GM12878 (cell line): ENCODE measurements around the gene ZFP1. TPM values are rescaled to one million over a fixed set of nuclear protein-coding genes. Genes with fewer than 3 reads are reported as not detected.

Experiments
- CEBPZ ChIP-seq: fragments of 150-350 bp; IDR thresholded peaks from 2 replicates; pipeline ENCODE4 v1.6.1; 2016; ENCODE audit warnings: low read depth, low read length
- CHD2 ChIP-seq: IDR thresholded peaks from 2 replicates; pipeline ENCODE4 v1.6.1; 2011; ENCODE audit warnings: low read depth, low read length, improper control_type of control experiment, borderline replicate concordance
- CREB1 ChIP-seq: IDR thresholded peaks from 2 replicates; pipeline ENCODE4 v1.6.1; 2012; ENCODE audit warnings: low read depth, mild to moderate bottlenecking, inconsistent platforms
- CREM ChIP-seq: IDR thresholded peaks from 2 replicates; pipeline ENCODE4 v1.6.1; 2014; ENCODE audit warnings: antibody characterized with exemption, low read depth
- E4F1 ChIP-seq: fragments of 450-650 bp; IDR thresholded peaks from 2 replicates; pipeline ENCODE4 v1.6.1; 2018; ENCODE audit warnings: borderline replicate concordance, mild to moderate bottlenecking; ENCODE audit not compliant: partially characterized antibody
- EED ChIP-seq: sonication (generic); IDR thresholded peaks from 2 replicates; pipeline ENCODE4 v1.6.1; 2016; ENCODE audit warnings: antibody characterized with exemption, low read depth
- ETV6 ChIP-seq, 2 experiments: fragments of 450-650 bp in 1 of 2; IDR thresholded peaks in 1 of 2; conservative IDR thresholded peaks in 1 of 2; 2 replicates each; pipeline ENCODE4 v1.6.1; 2014; ENCODE audit warnings: antibody characterized with exemption in 1 of 2, borderline replicate concordance in 1 of 2, low read depth in 1 of 2, mild to moderate bottlenecking in 1 of 2, moderate library complexity in 1 of 2
- EZH2 ChIP-seq: IDR thresholded peaks from 2 replicates; pipeline ENCODE4 v1.6.1; 2012; ENCODE audit warnings: low read depth, mild to moderate bottlenecking, control low read depth, inconsistent platforms, low read length, borderline replicate concordance; ENCODE audit not compliant: control insufficient read depth
- JUNB ChIP-seq: IDR thresholded peaks from 2 replicates; pipeline ENCODE4 v1.6.1; 2016; ENCODE audit warnings: antibody characterized with exemption, mild to moderate bottlenecking
- LARP7 ChIP-seq: fragments of 450-650 bp; IDR thresholded peaks from 2 replicates; pipeline ENCODE4 v1.6.1; 2017; ENCODE audit warnings: mild to moderate bottlenecking
- MAX ChIP-seq: IDR thresholded peaks from 2 replicates; pipeline ENCODE4 v1.6.1; 2012; ENCODE audit warnings: low read depth, low read length, improper control_type of control experiment
- NFIC ChIP-seq: IDR thresholded peaks from 2 replicates; pipeline ENCODE4 v1.6.1; 2012; ENCODE audit warnings: low read depth, mild to moderate bottlenecking, inconsistent platforms, low read length, moderate library complexity
- SPI1 ChIP-seq: IDR thresholded peaks from 2 replicates; pipeline ENCODE4 v1.6.1; 2011; ENCODE audit warnings: low read depth, mild to moderate bottlenecking, low read length, moderate library complexity, borderline replicate concordance; ENCODE audit not compliant: insufficient read depth
- STAT1 ChIP-seq: fragments of 450-650 bp; conservative IDR thresholded peaks from 2 replicates; pipeline ENCODE4 v1.6.1; 2014; ENCODE audit warnings: antibody characterized with exemption, mild to moderate bottlenecking
- TAF1 ChIP-seq: IDR thresholded peaks from 2 replicates; pipeline ENCODE4 v1.6.1; 2011; ENCODE audit warnings: mild to moderate bottlenecking, low read depth, low read length, borderline replicate concordance
- USF1 ChIP-seq: IDR thresholded peaks from 2 replicates; pipeline ENCODE4 v1.6.1; 2011; ENCODE audit warnings: borderline replicate concordance, low read depth, mild to moderate bottlenecking, moderate library complexity, mixed read lengths, low read length; ENCODE audit not compliant: insufficient read depth; ENCODE audit errors: extremely low read length
- YY1 ChIP-seq: IDR thresholded peaks from 2 replicates; pipeline ENCODE4 v1.6.1; 2011; ENCODE audit warnings: low read depth, mild to moderate bottlenecking, low read length
- ZBTB4 ChIP-seq: fragments of 450-650 bp; formaldehyde crosslinking; IDR thresholded peaks from 2 replicates; pipeline ENCODE4 v1.4.0; 2022; ENCODE audit warnings: mild to moderate bottlenecking, moderate library complexity
- polyA plus RNA-seq, 11 experiments: library from polyadenylated mRNA; depleted of rRNA in 4 of 11; unstranded in 6 of 11; stranded (reverse) in 5 of 11; fragments of >200 nt; fragmentation: Nextera tagmentation in 4 of 11; fragmentation: Illumina TruSeq in 1 of 11; extraction: Ambion mirVana in 4 of 11; extraction: Trizol in 1 of 11; gene quantifications; 1 replicate in 1 of 11; 2 replicates in 10 of 11; pipeline versions ENCODE4 v1.2.1 to v1.2.3, GENCODE V29; 2011 to 2016; ENCODE audit warnings: inconsistent platforms in 2 of 11, missing spikeins in 2 of 11, low read depth in 1 of 11
- total RNA-seq, 4 experiments: library from RNA; depleted of rRNA in 3 of 4; stranded (reverse); fragments of >200 nt in 3 of 4; fragmentation: Illumina TruSeq in 1 of 4; extraction: Trizol in 1 of 4; gene quantifications; 2 replicates each; pipeline versions ENCODE4 v1.2.1 to v1.2.3, GENCODE V29; 2013 to 2021

ZFP1 gene
- total and polyA plus RNA-seq, 10 of the 15 experiments (the other 5 are each of a cell fraction or from before 2014, with no cell fraction given), result 3.5 to 17.6 (median 14.7) TPM

GRCh38 chr16:75152635-75153034 is 4.3 kb downstream of the ZFP1 start (continued):
- TF ChIP-seq ZBTB4 (CRISPR knock-in tag) (no peak), JUNB (peak; percentile 79), TAF1 (no peak), NFIC (peak; percentile 85), SPI1 (peak; percentile 34; the same call in 1 of the 2 replicates), EZH2 (no peak), ETV6 (conservative IDR thresholded peaks at IDR 0.05 in 1 of 2, IDR thresholded peaks at IDR 0.05 in 1 of 2; ENCODE audit: borderline replicate concordance in 1 of 2, low read depth in 1 of 2) (no peak), MAX (no peak), CEBPZ (no peak), LARP7 (no peak), CREM (no peak; the same call in 1 of the 2 replicates), CREB1 (no peak), USF1 (no peak), YY1 (no peak), EED (peak; percentile 51; the same call in 1 of the 2 replicates), E4F1 (no peak), CHD2 (no peak), STAT1 (no peak)
